ENCODE results near the gene SH3GL1. TPM values are rescaled to one million over a fixed set of nuclear protein-coding genes. Genes with fewer than 3 reads are reported as not detected.
A peak's percentile ranks its signal among the peaks of the same experiment; 100 is the strongest.

The SH3GL1 gene
- total RNA-seq, 2 experiments from 2014 or later: 33.2 to 38.9 TPM

DNA sequence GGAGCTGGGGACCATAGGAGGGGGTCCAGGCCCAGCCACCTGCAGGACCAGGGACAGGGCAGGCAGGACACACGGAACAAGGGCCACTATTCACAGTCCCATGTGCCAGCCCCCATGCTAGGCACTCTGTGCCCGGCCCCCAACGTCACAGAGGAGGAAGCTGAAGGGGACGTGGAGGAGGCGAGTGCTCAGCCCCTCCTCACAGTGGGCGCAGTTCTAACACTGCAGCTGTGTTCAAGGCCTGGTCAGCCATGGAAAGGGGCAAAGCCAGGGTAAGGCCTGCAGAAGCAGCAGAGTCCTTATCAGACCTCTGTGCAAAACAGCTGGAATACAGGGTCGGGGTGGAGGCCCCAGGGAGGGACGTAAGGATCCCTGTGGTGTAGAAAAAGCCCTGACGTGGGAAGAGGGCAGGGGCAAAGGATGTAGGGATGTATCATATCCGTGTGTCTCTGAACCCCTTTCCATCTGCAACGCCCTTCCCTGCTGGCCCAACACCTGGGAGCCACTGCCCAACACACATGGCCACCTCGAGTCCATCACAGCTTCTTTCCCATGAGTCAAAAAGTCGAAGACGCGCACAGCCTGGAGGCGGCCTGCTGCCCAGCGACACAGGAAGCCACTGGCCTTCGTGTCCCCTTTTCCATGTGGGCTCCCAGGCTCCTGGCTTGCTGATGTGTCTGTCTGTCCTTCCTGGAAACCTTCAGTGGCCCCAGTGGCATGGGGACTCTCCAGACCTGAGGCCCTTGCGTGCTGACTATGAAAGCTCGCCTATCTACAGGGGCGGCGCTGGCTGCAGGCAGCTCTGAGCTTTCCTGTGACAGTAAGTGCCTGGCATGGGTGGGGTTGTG, 28.0 kb downstream of the SH3GL1 start:
- Histone ChIP-seq H3K4me1 (ENCODE audit: insufficient read depth, low read length, poor library complexity, severe bottlenecking) (peaks cover 59% of the 10 kb centered on the region), H3K79me2 (ENCODE audit: insufficient read depth, low read depth, low read length) (peaks cover 17% of the 10 kb centered on the region; the same call in 1 of the 2 replicates), H3K4me3 (ENCODE audit: low read depth, low read length, poor library complexity, severe bottlenecking) (no peak overlapping the region), H3K27ac (ENCODE audit: low read depth, low read length, poor library complexity, severe bottlenecking) (no peak overlapping the region), H2AFZ (ENCODE audit: low read length) (no peak overlapping the region), H3K9me2 (ENCODE audit: insufficient read depth, low read length) (no peaks in the 10 kb centered on the region), H3K36me3 (ENCODE audit: insufficient read depth, low read length) (no peaks in the 10 kb centered on the region; the same call in 1 of the 2 replicates), H3K9me3 (ENCODE audit: low read length) (no peaks in the 10 kb centered on the region), H4K20me1 (ENCODE audit: insufficient read depth, low read length) (peaks cover 20% of the 10 kb centered on the region), H3K4me2 (ENCODE audit: low read length) (no peak overlapping the region)
- DNase-seq (ENCODE audit: low spot score): no peak
- ChIA-PET POLR2A (no interaction called here), CTCF (ENCODE audit: unreplicated experiment) (no interaction called here)
- BruUV-seq (replicated peaks): no TSS peak
- TF ChIP-seq EZH2phosphoT487 (IDR thresholded peaks at IDR 0.05; ENCODE audit: borderline replicate concordance, low read depth, low read length): no peak
- TF ChIP-seq, protein P1, sequence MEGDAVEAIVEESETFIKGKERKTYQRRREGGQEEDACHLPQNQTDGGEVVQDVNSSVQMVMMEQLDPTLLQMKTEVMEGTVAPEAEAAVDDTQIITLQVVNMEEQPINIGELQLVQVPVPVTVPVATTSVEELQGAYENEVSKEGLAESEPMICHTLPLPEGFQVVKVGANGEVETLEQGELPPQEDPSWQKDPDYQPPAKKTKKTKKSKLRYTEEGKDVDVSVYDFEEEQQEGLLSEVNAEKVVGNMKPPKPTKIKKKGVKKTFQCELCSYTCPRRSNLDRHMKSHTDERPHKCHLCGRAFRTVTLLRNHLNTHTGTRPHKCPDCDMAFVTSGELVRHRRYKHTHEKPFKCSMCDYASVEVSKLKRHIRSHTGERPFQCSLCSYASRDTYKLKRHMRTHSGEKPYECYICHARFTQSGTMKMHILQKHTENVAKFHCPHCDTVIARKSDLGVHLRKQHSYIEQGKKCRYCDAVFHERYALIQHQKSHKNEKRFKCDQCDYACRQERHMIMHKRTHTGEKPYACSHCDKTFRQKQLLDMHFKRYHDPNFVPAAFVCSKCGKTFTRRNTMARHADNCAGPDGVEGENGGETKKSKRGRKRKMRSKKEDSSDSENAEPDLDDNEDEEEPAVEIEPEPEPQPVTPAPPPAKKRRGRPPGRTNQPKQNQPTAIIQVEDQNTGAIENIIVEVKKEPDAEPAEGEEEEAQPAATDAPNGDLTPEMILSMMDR (conservative IDR thresholded peaks at IDR 0.05; ENCODE audit: low read length): no peak
- intact Hi-C loops (cut with micrococcal nuclease; ENCODE audit: unreplicated experiment): no loop called here

- Histone ChIP-seq H3K27ac (ENCODE audit: low read depth, low read length, poor library complexity, severe bottlenecking) (no peak overlapping the region), H3K4me3 (ENCODE audit: low read depth, low read length, poor library complexity, severe bottlenecking) (no peak overlapping the region), H3K9me2 (ENCODE audit: insufficient read depth, low read length) (no peaks in the 10 kb centered on the region), H2AFZ (ENCODE audit: low read length) (no peak overlapping the region), H3K79me2 (ENCODE audit: insufficient read depth, low read depth, low read length) (peaks cover 13% of the 10 kb centered on the region; the same call in 1 of the 2 replicates), H3K4me1 (ENCODE audit: insufficient read depth, low read length, poor library complexity, severe bottlenecking) (peaks cover 55% of the 10 kb centered on the region), H3K4me2 (ENCODE audit: low read length) (peak overlapping the region; percentile 92; the same call in 1 of the 2 replicates), H3K36me3 (ENCODE audit: insufficient read depth, low read length) (peaks cover 3% of the 10 kb centered on the region; the same call in 1 of the 2 replicates), H4K20me1 (ENCODE audit: insufficient read depth, low read length) (peaks cover 12% of the 10 kb centered on the region), H3K9me3 (ENCODE audit: low read length) (no peaks in the 10 kb centered on the region)
- no peak for TF ChIP-seq EZH2phosphoT487 (IDR thresholded peaks at IDR 0.05; ENCODE audit: borderline replicate concordance, low read depth, low read length)
- TF ChIP-seq, protein P1 (conservative IDR thresholded peaks at IDR 0.05; ENCODE audit: low read length): no peak
- no TSS peak for BruUV-seq (replicated peaks)
- ChIA-PET POLR2A (interaction anchor here (1.5 kb wide), 1 partner anchor 28 kb away, joined by 3 read pairs; the partner anchor contains the start of gene MPND), CTCF (ENCODE audit: unreplicated experiment) (no interaction called here)
- DNase-seq (ENCODE audit: low spot score): no peak
- intact Hi-C loops (cut with micrococcal nuclease; ENCODE audit: unreplicated experiment): no loop called here
Measured at GRCh38 chr19:4371247-4372164, 28.8 kb downstream of the SH3GL1 start.

Measured in OCI-LY7 (cell line).